22Rv1 (cell line): Measurements from ENCODE around the gene CFAP45.

Experiments
- ZFX ChIP-seq: fragments of 450-650 bp; IDR thresholded peaks from 2 replicates; pipeline ENCODE4 v1.6.1; 2017; ENCODE audit warnings: antibody characterized with exemption, borderline replicate concordance
- TF ChIP-seq, protein P1 (sequence below): fragments of 450-650 bp; IDR thresholded peaks from 2 replicates; pipeline ENCODE4 v1.5.1; 2017; ENCODE audit warnings: mild to moderate bottlenecking

DNA sequence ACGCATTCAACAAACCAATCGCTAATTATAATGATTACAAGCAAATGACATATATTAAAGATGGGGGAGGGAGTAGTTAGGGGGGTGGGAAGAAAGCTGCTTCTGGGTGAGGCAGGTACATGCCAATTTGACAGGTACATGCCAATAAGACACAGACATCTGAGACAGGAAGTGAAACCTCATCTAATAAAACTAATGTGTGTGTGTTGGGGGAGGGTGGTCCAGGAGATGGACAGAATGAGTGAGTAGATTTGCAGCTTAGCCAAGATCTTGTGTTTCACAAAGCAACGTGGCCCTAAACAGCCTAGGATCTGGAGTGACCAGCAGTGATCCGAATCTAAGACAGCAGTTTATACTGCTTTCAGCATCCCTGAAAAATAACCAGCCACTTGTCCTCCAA, 10.8 kb downstream of the CFAP45 start:
- TF ChIP-seq, protein P1, sequence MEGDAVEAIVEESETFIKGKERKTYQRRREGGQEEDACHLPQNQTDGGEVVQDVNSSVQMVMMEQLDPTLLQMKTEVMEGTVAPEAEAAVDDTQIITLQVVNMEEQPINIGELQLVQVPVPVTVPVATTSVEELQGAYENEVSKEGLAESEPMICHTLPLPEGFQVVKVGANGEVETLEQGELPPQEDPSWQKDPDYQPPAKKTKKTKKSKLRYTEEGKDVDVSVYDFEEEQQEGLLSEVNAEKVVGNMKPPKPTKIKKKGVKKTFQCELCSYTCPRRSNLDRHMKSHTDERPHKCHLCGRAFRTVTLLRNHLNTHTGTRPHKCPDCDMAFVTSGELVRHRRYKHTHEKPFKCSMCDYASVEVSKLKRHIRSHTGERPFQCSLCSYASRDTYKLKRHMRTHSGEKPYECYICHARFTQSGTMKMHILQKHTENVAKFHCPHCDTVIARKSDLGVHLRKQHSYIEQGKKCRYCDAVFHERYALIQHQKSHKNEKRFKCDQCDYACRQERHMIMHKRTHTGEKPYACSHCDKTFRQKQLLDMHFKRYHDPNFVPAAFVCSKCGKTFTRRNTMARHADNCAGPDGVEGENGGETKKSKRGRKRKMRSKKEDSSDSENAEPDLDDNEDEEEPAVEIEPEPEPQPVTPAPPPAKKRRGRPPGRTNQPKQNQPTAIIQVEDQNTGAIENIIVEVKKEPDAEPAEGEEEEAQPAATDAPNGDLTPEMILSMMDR = no peak
- TF ChIP-seq ZFX = no peak
